H1 (cell line): ENCODE results near the gene IRGC. TPM values are rescaled to one million over a fixed set of nuclear protein-coding genes. Genes with fewer than 3 reads are reported as not detected.

Source experiments
- CTCF ChIA-PET: fragments of 300-600 bp; sonication (Branson Sonifier 250); formaldehyde crosslinking; loops from one replicate; lab custom pipeline; 2021; ENCODE audit not compliant: partially characterized antibody; lab: Charles Lee
- POLR2A ChIA-PET: fragments of 300-600 bp; sonication (Branson Sonifier 250); formaldehyde crosslinking; loops from one replicate; lab custom pipeline; 2021; ENCODE audit warnings: inconsistent platforms; ENCODE audit not compliant: partially characterized antibody; lab: Charles Lee
- DNase-seq, 2 experiments: peaks; one replicate each; pipeline versions ENCODE4 v3.0.0 to v3.0.0-alpha.2; 2010 to 2022; ENCODE audit warnings: low spot score in 2 of 2, low read depth in 1 of 2, mixed read lengths in 1 of 2
- FAIRE-seq: peaks from 2 replicates; lab custom pipeline; 2011; peaks lifted over from hg19 to GRCh38; lab: Jason Lieb, UNC
- H2AFZ ChIP-seq: 2 replicates; pipeline ENCODE4 v1.8.1; 2012; ENCODE audit warnings: low read length, inconsistent platforms
- H2AK5ac ChIP-seq: 2 replicates; pipeline ENCODE4 v1.6.1; 2013; ENCODE audit warnings: low read depth, low read length
- H2BK120ac ChIP-seq: replicated peaks from 2 replicates; pipeline ENCODE3; 2013; ENCODE audit warnings: low read depth, low read length, inconsistent platforms
- H2BK12ac ChIP-seq: 2 replicates; pipeline ENCODE4 v1.6.1; 2013; ENCODE audit warnings: low read depth, low read length
- H2BK15ac ChIP-seq: 2 replicates; pipeline ENCODE4 v1.6.1; 2013; ENCODE audit warnings: low read length
- H2BK20ac ChIP-seq: 2 replicates; pipeline ENCODE4 v1.6.1; 2013; ENCODE audit warnings: low read length
- H2BK5ac ChIP-seq: 2 replicates; pipeline ENCODE4 v1.6.1; 2013; ENCODE audit warnings: low read depth, low read length
- H3K14ac ChIP-seq: 2 replicates; pipeline ENCODE4 v1.6.1; 2013; ENCODE audit warnings: inconsistent platforms; ENCODE audit not compliant: insufficient read length
- H3K18ac ChIP-seq: 2 replicates; pipeline ENCODE4 v1.6.1; 2013; ENCODE audit warnings: low read length; ENCODE audit errors: extremely low read depth
- H3K23ac ChIP-seq: 2 replicates; pipeline ENCODE4 v1.6.1; 2013; ENCODE audit warnings: inconsistent platforms; ENCODE audit not compliant: insufficient read length
- H3K23me2 ChIP-seq: 2 replicates; pipeline ENCODE4 v1.6.1; 2013; ENCODE audit warnings: low read depth, low read length
- H3K27ac ChIP-seq: 2 replicates; pipeline ENCODE4 v1.6.1; 2011; ENCODE audit warnings: low read depth, low read length, inconsistent platforms
- H3K27me3 ChIP-seq, 4 experiments: replicated peaks in 1 of 4; 1 replicate in 1 of 4; 2 replicates in 3 of 4; pipeline versions ENCODE4 v1.6.1 to v1.8.1; 2011 to 2013; ENCODE audit warnings: low read length in 3 of 4, mild to moderate bottlenecking in 3 of 4, inconsistent platforms in 2 of 4, mixed read lengths in 2 of 4, moderate library complexity in 1 of 4; ENCODE audit not compliant: control insufficient read depth in 3 of 4, insufficient read depth in 3 of 4; ENCODE audit errors: extremely low read depth in 1 of 4
- H3K36me3 ChIP-seq, 4 experiments: 2 replicates each; pipeline versions ENCODE4 v1.6.1 to v1.8.1; 2011 to 2013; ENCODE audit warnings: mild to moderate bottlenecking in 4 of 4, low read length in 3 of 4, moderate library complexity in 2 of 4, control low read depth in 1 of 4, inconsistent platforms in 1 of 4; ENCODE audit not compliant: insufficient read depth in 4 of 4, control insufficient read depth in 2 of 4
- H3K4ac ChIP-seq: replicated peaks from 2 replicates; pipeline ENCODE3; 2013; ENCODE audit warnings: low read length, low read depth, mixed read lengths, inconsistent platforms; ENCODE audit not compliant: insufficient read length
- H3K4me1 ChIP-seq, 4 experiments: replicated peaks in 1 of 4; 1 replicate in 1 of 4; 2 replicates in 3 of 4; pipeline versions ENCODE4 v1.6.1 to v1.8.1; 2011 to 2013; ENCODE audit warnings: low read length in 3 of 4, inconsistent platforms in 2 of 4, mixed read lengths in 1 of 4; ENCODE audit not compliant: insufficient read depth in 4 of 4, control insufficient read depth in 3 of 4
- H3K4me2 ChIP-seq, 2 experiments: 2 replicates each; pipeline versions ENCODE4 v1.6.1 to v1.8.1; 2011 to 2013; ENCODE audit warnings: low read depth in 2 of 2, low read length in 2 of 2, control low read depth in 1 of 2, inconsistent platforms in 1 of 2, mild to moderate bottlenecking in 1 of 2; ENCODE audit not compliant: insufficient read depth in 1 of 2
- H3K4me3 ChIP-seq, 4 experiments: fragments of 200-600, 300-600 bp in 1 of 4; sonication (generic), shearing (Covaris generic), sonication (Bioruptor Twin) in 1 of 4; 2 replicates each; pipeline versions ENCODE4 v1.5.1 to v1.8.1; 2011 to 2016; ENCODE audit warnings: low read length in 4 of 4, low read depth in 3 of 4, control low read depth in 2 of 4, inconsistent platforms in 2 of 4, mild to moderate bottlenecking in 2 of 4, mixed read lengths in 1 of 4, moderate library complexity in 1 of 4; ENCODE audit not compliant: insufficient read depth in 2 of 4; ENCODE audit errors: extremely low read depth in 1 of 4
- H3K56ac ChIP-seq: replicated peaks from 2 replicates; pipeline ENCODE3; 2013; ENCODE audit warnings: low read depth, mild to moderate bottlenecking, mixed read lengths, low read length, inconsistent platforms; ENCODE audit not compliant: insufficient read length
- H3K79me1 ChIP-seq: 2 replicates; pipeline ENCODE4 v1.6.1; 2013; ENCODE audit warnings: low read depth, low read length, control low read depth
- H3K79me2 ChIP-seq, 2 experiments: 2 replicates each; pipeline versions ENCODE4 v1.6.1 to v1.8.1; 2012 to 2013; ENCODE audit warnings: low read length in 2 of 2, mild to moderate bottlenecking in 2 of 2, inconsistent platforms in 1 of 2; ENCODE audit not compliant: insufficient read depth in 2 of 2, control insufficient read depth in 1 of 2
- H3K9ac ChIP-seq, 4 experiments: replicated peaks in 1 of 4; 1 replicate in 1 of 4; 2 replicates in 3 of 4; pipeline versions ENCODE4 v1.6.1 to v1.8.1; 2011 to 2013; ENCODE audit warnings: low read depth in 3 of 4, low read length in 3 of 4, control low read depth in 2 of 4, mild to moderate bottlenecking in 2 of 4, moderate library complexity in 2 of 4, inconsistent platforms in 1 of 4; ENCODE audit errors: extremely low read depth in 1 of 4
- H3K9me3 ChIP-seq, 2 experiments: 2 replicates each; pipeline versions ENCODE4 v1.6.1 to v1.8.1; 2012 to 2013; ENCODE audit warnings: mild to moderate bottlenecking in 2 of 2, moderate library complexity in 2 of 2, control low read depth in 1 of 2, inconsistent platforms in 1 of 2, low read depth in 1 of 2, low read length in 1 of 2, mixed read lengths in 1 of 2; ENCODE audit not compliant: insufficient read depth in 2 of 2
- H4K20me1 ChIP-seq, 2 experiments: replicated peaks in 1 of 2; 2 replicates each; pipeline versions ENCODE3 to v1.8.1; 2011 to 2013; ENCODE audit warnings: inconsistent platforms in 2 of 2, low read length in 2 of 2, mild to moderate bottlenecking in 1 of 2; ENCODE audit not compliant: insufficient read depth in 2 of 2, control insufficient read depth in 1 of 2
- H4K5ac ChIP-seq: 2 replicates; pipeline ENCODE4 v1.6.1; 2013; ENCODE audit warnings: low read length, low read depth, mixed read lengths, inconsistent platforms; ENCODE audit not compliant: insufficient read length
- H4K8ac ChIP-seq: 2 replicates; pipeline ENCODE4 v1.8.0; 2013; ENCODE audit warnings: mild to moderate bottlenecking, moderate library complexity, low read length, inconsistent platforms; ENCODE audit not compliant: insufficient read depth; ENCODE audit errors: extremely low read depth
- H4K91ac ChIP-seq: replicated peaks from 2 replicates; pipeline ENCODE3; 2013; ENCODE audit warnings: low read length, mixed read lengths, inconsistent platforms; ENCODE audit not compliant: insufficient read length
- BCL11A ChIP-seq, 2 experiments: IDR thresholded peaks; one replicate each; pipeline ENCODE4 v1.6.1; 2011; ENCODE audit warnings: low read depth in 2 of 2, low read length in 2 of 2, mild to moderate bottlenecking in 2 of 2
- CTBP2 ChIP-seq: IDR thresholded peaks from 2 replicates; pipeline ENCODE4 v1.7.0; 2011; ENCODE audit warnings: borderline replicate concordance, mild to moderate bottlenecking, moderate library complexity, mixed read lengths, low read length; ENCODE audit not compliant: insufficient read depth, insufficient read length
- FOSL1 ChIP-seq: IDR thresholded peaks from 2 replicates; pipeline ENCODE4 v1.6.1; 2011; ENCODE audit warnings: mild to moderate bottlenecking, low read depth, low read length, moderate library complexity; ENCODE audit not compliant: insufficient read depth
- GABPA ChIP-seq: IDR thresholded peaks from 2 replicates; pipeline ENCODE4 v1.6.1; 2011; ENCODE audit warnings: mild to moderate bottlenecking, low read length, moderate library complexity, borderline replicate concordance; ENCODE audit not compliant: insufficient read depth
- MAFK ChIP-seq: IDR thresholded peaks from 2 replicates; pipeline ENCODE4 v1.6.1; 2012; ENCODE audit warnings: low read depth, mild to moderate bottlenecking, improper control_type of control experiment, low read length
- NRF1 ChIP-seq: IDR thresholded peaks from 2 replicates; pipeline ENCODE4 v1.6.1; 2011; ENCODE audit warnings: mild to moderate bottlenecking, low read depth, low read length, improper control_type of control experiment
- SAP30 ChIP-seq: fragments of 300-600 bp; sonication (generic); IDR thresholded peaks from 2 replicates; pipeline ENCODE4 v1.7.1; 2012; ENCODE audit warnings: low read length, moderate library complexity, mild to moderate bottlenecking, inconsistent platforms; ENCODE audit not compliant: insufficient read depth, insufficient replicate concordance
- SIN3A ChIP-seq, 2 experiments: IDR thresholded peaks in 1 of 2; conservative IDR thresholded peaks in 1 of 2; 2 replicates each; pipeline ENCODE4 v1.6.1; 2011 to 2012; ENCODE audit warnings: low read length in 2 of 2, improper control_type of control experiment in 1 of 2, low read depth in 1 of 2, mild to moderate bottlenecking in 1 of 2
- SIX5 ChIP-seq: IDR thresholded peaks from 2 replicates; pipeline ENCODE4 v1.6.1; 2011; ENCODE audit warnings: mild to moderate bottlenecking, low read depth, low read length
- SRF ChIP-seq: IDR thresholded peaks from 2 replicates; pipeline ENCODE4 v1.6.1; 2011; ENCODE audit warnings: mild to moderate bottlenecking, low read depth, low read length, moderate library complexity
- TAF7 ChIP-seq: optimal IDR thresholded peaks from 2 replicates; pipeline ENCODE3; 2011; ENCODE audit warnings: low read depth, mild to moderate bottlenecking, inconsistent platforms, low read length, moderate library complexity, borderline replicate concordance
- USF2 ChIP-seq: IDR thresholded peaks from 2 replicates; pipeline ENCODE4 v1.6.1; 2011; ENCODE audit warnings: low read length, improper control_type of control experiment
- YY1 ChIP-seq: IDR thresholded peaks from 2 replicates; pipeline ENCODE4 v1.6.1; 2011; ENCODE audit warnings: low read depth, mild to moderate bottlenecking, low read length
- WGBS, 2 experiments: shearing (Covaris generic) in 1 of 2; methylation state at CpG; one replicate each; pipeline versions ENCODE4 v1.1.6 to v1.1.7; 2013 to 2015; ENCODE audit warnings: low lambda C conversion rate in 2 of 2, mixed read lengths in 2 of 2, inconsistent platforms in 1 of 2, low coverage in 1 of 2, missing lambda C conversion rate in 1 of 2; ENCODE audit not compliant: insufficient replicate concordance in 2 of 2, insufficient coverage in 1 of 2, insufficient read length in 1 of 2; ENCODE audit errors: extremely low coverage in 1 of 2, missing lambda C conversion rate in 1 of 2; 5-methylcytosine and 5-hydroxymethylcytosine counted together
- polyA plus RNA-seq, 7 experiments: library from polyadenylated mRNA; depleted of rRNA in 3 of 7; stranded (reverse) in 5 of 7; unstranded in 2 of 7; fragments of >200 nt in 5 of 7; fragments of 200-250 nt in 2 of 7; gene quantifications; 1 replicate in 5 of 7; 2 replicates in 1 of 7; 4 replicates in 1 of 7; pipeline versions ENCODE4 v1.2.1 to v1.2.3, GENCODE V29; 2011 to 2013; ENCODE audit warnings: missing spikeins in 2 of 7, mixed read lengths in 2 of 7
- total RNA-seq: library from RNA; stranded (reverse); fragmentation: NEBNext Ultra II Directional; extraction: Animal tissue kit (Norgen Biotek cat#: 25700); gene quantifications from 2 replicates; pipeline ENCODE4 v1.2.1, GENCODE V29; 2021

IRGC gene
- total and polyA plus RNA-seq, 2 of the 8 experiments (the other 6 are each of a cell fraction or from before 2014, with no cell fraction given): not detected

DNA sequence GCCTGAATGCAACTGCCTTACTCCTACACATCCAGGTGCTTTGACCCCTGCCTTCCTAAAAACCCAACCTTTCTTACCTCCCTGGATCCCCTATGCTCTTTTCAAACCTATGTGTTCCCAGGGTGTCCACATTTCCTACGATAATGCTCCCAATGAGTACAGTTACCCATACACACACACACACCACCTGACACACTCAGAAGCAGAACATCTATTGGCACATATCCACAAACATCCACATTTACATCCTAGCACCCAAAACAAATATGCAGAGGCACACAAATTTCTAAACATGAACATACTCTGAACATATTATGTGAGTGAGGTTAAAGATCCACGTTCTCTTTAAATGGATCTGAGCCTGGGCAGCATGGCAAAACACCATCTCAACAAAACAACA, 23.5 kb upstream of the IRGC start:
- no peak overlapping the region for H3K14ac ChIP-seq
- no peak overlapping the region for H4K8ac ChIP-seq
- H4K20me1 ChIP-seq: no peaks in the 10 kb centered on the region
- H4K5ac ChIP-seq: no peak overlapping the region
- no peak overlapping the region for H2BK20ac ChIP-seq
- H3K27me3 ChIP-seq: no peaks in the 10 kb centered on the region; a peak in 1 of 7 replicates
- DNase-seq (no peak), FAIRE-seq (no peak)
- H3K4me1 ChIP-seq: peaks cover 0 to 2% (median 0%) of the 10 kb centered on the region in 4 experiments; a peak in 1 of 7 replicates
- ChIA-PET POLR2A (interaction anchor here (1.1 kb wide), 1 partner anchor 8 kb away, joined by 3 read pairs; no protein-coding TSS in a partner anchor), CTCF (no interaction called here)
- no peak overlapping the region for H2BK12ac ChIP-seq
- H4K91ac ChIP-seq: no peak overlapping the region
- no peaks in the 10 kb centered on the region for H3K36me3 ChIP-seq
- H3K18ac ChIP-seq: no peak overlapping the region
- 97% methylated on average over 2 of the region's 2 CpGs; no CpG with 5 or more reads in 1 of the 2 experiments for WGBS, 2 experiments
- H2BK5ac ChIP-seq: no peak overlapping the region
- no peak overlapping the region for H3K4ac ChIP-seq
- H3K79me1 ChIP-seq: no peaks in the 10 kb centered on the region
- H3K56ac ChIP-seq: no peak overlapping the region
- no peak overlapping the region for H3K4me3 ChIP-seq
- no peaks in the 10 kb centered on the region for H3K9me3 ChIP-seq
- H2AK5ac ChIP-seq: no peak overlapping the region
- no peak overlapping the region for H3K23ac ChIP-seq
- H3K9ac ChIP-seq: no peak overlapping the region
- H2BK15ac ChIP-seq: no peak overlapping the region
- no peaks in the 10 kb centered on the region; the same call in 1 of the 2 replicates for H3K23me2 ChIP-seq
- H2AFZ ChIP-seq: no peak overlapping the region
- H3K27ac ChIP-seq: no peak overlapping the region
- no peak overlapping the region for H2BK120ac ChIP-seq
- no peaks in the 10 kb centered on the region for H3K79me2 ChIP-seq
- no peak overlapping the region for H3K4me2 ChIP-seq
- no peak for TF ChIP-seq MAFK
- no peak for TF ChIP-seq TAF7
- TF ChIP-seq SRF: no peak
- no peak for TF ChIP-seq SAP30
- TF ChIP-seq BCL11A (IDR thresholded peaks at IDR 0.05; ENCODE audit: low read depth in 2 of 2, low read length in 2 of 2): no peak
- no peak for TF ChIP-seq FOSL1
- TF ChIP-seq YY1: no peak
- no peak for TF ChIP-seq USF2
- TF ChIP-seq SIN3A (conservative IDR thresholded peaks at IDR 0.05 in 1 of 2, IDR thresholded peaks at IDR 0.05 in 1 of 2; ENCODE audit: low read depth in 1 of 2, low read length in 2 of 2): no peak
- TF ChIP-seq GABPA: no peak
- no peak for TF ChIP-seq NRF1
- TF ChIP-seq CTBP2: no peak
- TF ChIP-seq SIX5: no peak
